IMR-90 (cell line): ENCODE data around the gene OXNAD1. TPM values are rescaled to one million over a fixed set of nuclear protein-coding genes. Genes with fewer than 3 reads are reported as not detected.

ENCODE experiments used
- ATAC-seq: fragments of 200-7000 bp; cut with Tn5 transposase; 2 replicates; pipeline ENCODE4 v1.9.1; 2020; ENCODE audit warnings: low read depth, mild to moderate bottlenecking, moderate library complexity
- BruUV-seq: library from RNA; stranded (reverse); fragments of 400-500 nt; replicated peaks from 2 replicates; lab custom pipeline; 2021; lab: Mats Ljungman, UMichigan
- CTCF ChIA-PET: fragments of 300-600 bp; formaldehyde crosslinking; extraction: SDS; loops from one replicate; lab custom pipeline; 2021; ENCODE audit warnings: antibody characterized with exemption; lab: Yijun Ruan, JAX
- POLR2A ChIA-PET: fragments of 300-600 bp; sonication (Branson Sonifier 250); formaldehyde crosslinking; loops from one replicate; lab custom pipeline; 2022; ENCODE audit warnings: antibody characterized with exemption; ENCODE audit not compliant: unreplicated experiment; lab: Charles Lee
- DNase-seq: peaks from one replicate; pipeline ENCODE4 v3.0.0; 2013
- H2AFZ ChIP-seq: replicated peaks from 2 replicates; pipeline ENCODE3; 2013; ENCODE audit warnings: low read length, mild to moderate bottlenecking; ENCODE audit not compliant: poor library complexity
- H2AK5ac ChIP-seq: 2 replicates; pipeline ENCODE4 v1.6.1; 2013; ENCODE audit warnings: low read depth, low read length, inconsistent platforms
- H2AK9ac ChIP-seq: replicated peaks from 2 replicates; pipeline ENCODE3; 2013; ENCODE audit warnings: mild to moderate bottlenecking, low read depth, low read length, moderate library complexity; ENCODE audit not compliant: poor library complexity
- H2BK120ac ChIP-seq: 2 replicates; pipeline ENCODE4 v1.6.1; 2013; ENCODE audit warnings: low read depth, low read length, inconsistent platforms
- H2BK15ac ChIP-seq: 3 replicates; pipeline ENCODE4 v1.6.1; 2013; ENCODE audit warnings: low read depth, low read length, inconsistent platforms
- H2BK20ac ChIP-seq: 2 replicates; pipeline ENCODE4 v1.6.1; 2013; ENCODE audit warnings: low read depth, mild to moderate bottlenecking, inconsistent platforms, low read length, moderate library complexity
- H2BK5ac ChIP-seq: 2 replicates; pipeline ENCODE4 v1.6.1; 2013; ENCODE audit warnings: mild to moderate bottlenecking, low read depth, low read length, inconsistent platforms; ENCODE audit not compliant: poor library complexity, severe bottlenecking
- H3K14ac ChIP-seq: replicated peaks from 2 replicates; pipeline ENCODE4 v1.6.1; 2013; ENCODE audit warnings: low read depth, low read length, inconsistent platforms
- H3K18ac ChIP-seq: 2 replicates; pipeline ENCODE4 v1.6.1; 2013; ENCODE audit warnings: low read depth, low read length, control low read depth
- H3K23ac ChIP-seq: 2 replicates; pipeline ENCODE4 v1.6.1; 2013; ENCODE audit warnings: low read depth, low read length, inconsistent platforms
- H3K27ac ChIP-seq: 2 replicates; pipeline ENCODE4 v1.5.1; 2013; ENCODE audit warnings: mild to moderate bottlenecking, control low read depth, low read length; ENCODE audit not compliant: insufficient read depth
- H3K27me3 ChIP-seq: 2 replicates; pipeline ENCODE4 v1.6.1; 2013; ENCODE audit warnings: low read length; ENCODE audit not compliant: control insufficient read depth, insufficient read depth
- H3K36me3 ChIP-seq: 2 replicates; pipeline ENCODE4 v1.6.1; 2013; ENCODE audit warnings: low read length, mixed read lengths; ENCODE audit not compliant: control insufficient read depth, insufficient read depth
- H3K4ac ChIP-seq: 2 replicates; pipeline ENCODE4 v1.6.1; 2013; ENCODE audit warnings: low read depth, low read length, inconsistent platforms
- H3K4me1 ChIP-seq: 2 replicates; pipeline ENCODE4 v1.6.1; 2013; ENCODE audit warnings: low read length, mixed read lengths; ENCODE audit not compliant: control insufficient read depth, insufficient read depth
- H3K4me2 ChIP-seq: 2 replicates; pipeline ENCODE4 v1.6.1; 2013; ENCODE audit warnings: low read depth, mild to moderate bottlenecking, control low read depth, low read length, moderate library complexity
- H3K4me3 ChIP-seq: 2 replicates; pipeline ENCODE4 v1.5.1; 2013; ENCODE audit warnings: low read depth, mild to moderate bottlenecking, control low read depth, low read length, moderate library complexity; ENCODE audit not compliant: insufficient read depth
- H3K56ac ChIP-seq: 2 replicates; pipeline ENCODE4 v1.6.1; 2013; ENCODE audit warnings: low read length, inconsistent platforms; ENCODE audit not compliant: insufficient read depth; ENCODE audit errors: extremely low read depth
- H3K79me1 ChIP-seq, 2 experiments: 2 replicates each; pipeline ENCODE4 v1.6.1; 2013; ENCODE audit warnings: low read length in 2 of 2, inconsistent platforms in 1 of 2, low read depth in 1 of 2
- H3K9ac ChIP-seq: 2 replicates; pipeline ENCODE4 v1.6.1; 2013; ENCODE audit warnings: low read depth, low read length, control low read depth
- H3K9me1 ChIP-seq: 2 replicates; pipeline ENCODE4 v1.6.1; 2013; ENCODE audit warnings: low read length, inconsistent platforms; ENCODE audit not compliant: insufficient read depth
- H3K9me3 ChIP-seq: 2 replicates; pipeline ENCODE4 v1.6.1; 2013; ENCODE audit warnings: low read length; ENCODE audit not compliant: control insufficient read depth, insufficient read depth
- H4K20me1 ChIP-seq: 2 replicates; pipeline ENCODE4 v1.6.1; 2013; ENCODE audit warnings: low read length, inconsistent platforms; ENCODE audit not compliant: insufficient read depth
- H4K5ac ChIP-seq: 2 replicates; pipeline ENCODE4 v1.6.1; 2013; ENCODE audit warnings: mild to moderate bottlenecking, low read depth, low read length, control low read depth
- H4K8ac ChIP-seq, 2 experiments: 2 replicates each; pipeline ENCODE4 v1.6.1; 2013; ENCODE audit warnings: low read depth in 2 of 2, low read length in 2 of 2, control low read depth in 1 of 2, inconsistent platforms in 1 of 2
- H4K91ac ChIP-seq: 2 replicates; pipeline ENCODE4 v1.6.1; 2013; ENCODE audit warnings: low read depth, low read length, inconsistent platforms; ENCODE audit not compliant: insufficient read depth
- BHLHE40 ChIP-seq: fragments of 150-350 bp; IDR thresholded peaks from 2 replicates; pipeline ENCODE4 v1.6.1; 2016; ENCODE audit warnings: mild to moderate bottlenecking, low read depth, low read length
- CEBPB ChIP-seq: IDR thresholded peaks from 2 replicates; pipeline ENCODE4 v1.6.1; 2012; ENCODE audit warnings: low read depth, low read length, improper control_type of control experiment
- CHD1 ChIP-seq: IDR thresholded peaks from 2 replicates; pipeline ENCODE4 v1.6.1; 2012; ENCODE audit warnings: low read depth, low read length, improper control_type of control experiment
- FOS ChIP-seq: fragments of 150-350 bp; IDR thresholded peaks from 2 replicates; pipeline ENCODE4 v1.6.1; 2016; ENCODE audit warnings: low read depth, low read length
- MAFK ChIP-seq: IDR thresholded peaks from 2 replicates; pipeline ENCODE4 v1.6.1; 2012; ENCODE audit warnings: low read depth, low read length, improper control_type of control experiment
- MAZ ChIP-seq: IDR thresholded peaks from 2 replicates; pipeline ENCODE4 v1.6.1; 2012; ENCODE audit warnings: low read depth, mild to moderate bottlenecking, low read length, improper control_type of control experiment, moderate library complexity, borderline replicate concordance
- MXI1 ChIP-seq: IDR thresholded peaks from 2 replicates; pipeline ENCODE4 v1.6.1; 2012; ENCODE audit warnings: low read depth, mild to moderate bottlenecking, low read length, moderate library complexity, borderline replicate concordance
- NFE2L2 ChIP-seq: fragments of 150-350 bp; IDR thresholded peaks from 2 replicates; pipeline ENCODE4 v1.6.1; 2016; ENCODE audit warnings: low read depth, mild to moderate bottlenecking, low read length
- POLR2A ChIP-seq: IDR thresholded peaks from 2 replicates; pipeline ENCODE4 v1.6.1; 2012; ENCODE audit warnings: mild to moderate bottlenecking, low read depth, low read length
- RAD21 ChIP-seq: IDR thresholded peaks from 2 replicates; pipeline ENCODE4 v1.6.1; 2012; ENCODE audit warnings: low read length, improper control_type of control experiment
- SMC3 ChIP-seq: fragments of 150-350 bp; IDR thresholded peaks from 2 replicates; pipeline ENCODE4 v1.6.1; 2016; ENCODE audit warnings: low read depth, mild to moderate bottlenecking, antibody characterized with exemption, low read length, moderate library complexity
- WGBS, 2 experiments: methylation state at CpG; one replicate each; pipeline versions ENCODE4 v1.1.5 to v1.1.7; 2013; ENCODE audit warnings: missing lambda C conversion rate in 2 of 2; ENCODE audit not compliant: insufficient read length in 1 of 2; ENCODE audit errors: extremely low coverage in 2 of 2; 5-methylcytosine and 5-hydroxymethylcytosine counted together
- dilution Hi-C: fragments of 300-500 bp; cut with HindIII; formaldehyde crosslinking; loops from one replicate; pipeline ENCODE4 v1.14.3; 2018; ENCODE audit warnings: low sequenced_read_pairs; ENCODE audit not compliant: unreplicated experiment
- in situ Hi-C: fragments of 300-500 bp; cut with MboI; formaldehyde crosslinking; loops from 3 replicates; pipeline ENCODE4 v1.14.3; 2019; ENCODE audit warnings: low sequenced_read_pairs, inconsistent platforms, mixed read lengths
- intact Hi-C: fragments of 100-400 bp; cut with micrococcal nuclease; formaldehyde crosslinking; loops from 2 replicates; pipeline ENCODE4 v1.10.0; 2022
- polyA plus RNA-seq, 3 experiments: library from polyadenylated mRNA; depleted of rRNA; stranded (reverse); fragments of >200 nt; gene quantifications; 2 replicates each; pipeline ENCODE4 v1.2.3, GENCODE V29; 2012; ENCODE audit warnings: low replicate concordance in 1 of 3
- total RNA-seq: library from RNA; depleted of rRNA; stranded (reverse); fragments of >200 nt; gene quantifications from 2 replicates; pipeline ENCODE4 v1.2.3, GENCODE V29; 2012
- TF ChIP-seq, protein P1 (sequence below): fragments of 150-350 bp; IDR thresholded peaks from 2 replicates; pipeline ENCODE4 v1.6.1; 2017; ENCODE audit warnings: mild to moderate bottlenecking, antibody characterized with exemption, low read length, low read depth
- TF ChIP-seq, protein P2 (sequence below): conservative IDR thresholded peaks from 2 replicates; pipeline ENCODE4 v1.5.1; 2012; ENCODE audit warnings: mild to moderate bottlenecking, low read depth, low read length, improper control_type of control experiment
- TF ChIP-seq, protein P3 (sequence below): fragments of 150-350 bp; IDR thresholded peaks from 2 replicates; pipeline ENCODE4 v1.6.1; 2016; ENCODE audit warnings: low read depth, mild to moderate bottlenecking, low read length, moderate library complexity, borderline replicate concordance

OXNAD1 gene
- total and polyA plus RNA-seq, 2 of the 4 experiments (the other 2 are of a cell fraction) = 6.2 to 11.3 TPM

DNA sequence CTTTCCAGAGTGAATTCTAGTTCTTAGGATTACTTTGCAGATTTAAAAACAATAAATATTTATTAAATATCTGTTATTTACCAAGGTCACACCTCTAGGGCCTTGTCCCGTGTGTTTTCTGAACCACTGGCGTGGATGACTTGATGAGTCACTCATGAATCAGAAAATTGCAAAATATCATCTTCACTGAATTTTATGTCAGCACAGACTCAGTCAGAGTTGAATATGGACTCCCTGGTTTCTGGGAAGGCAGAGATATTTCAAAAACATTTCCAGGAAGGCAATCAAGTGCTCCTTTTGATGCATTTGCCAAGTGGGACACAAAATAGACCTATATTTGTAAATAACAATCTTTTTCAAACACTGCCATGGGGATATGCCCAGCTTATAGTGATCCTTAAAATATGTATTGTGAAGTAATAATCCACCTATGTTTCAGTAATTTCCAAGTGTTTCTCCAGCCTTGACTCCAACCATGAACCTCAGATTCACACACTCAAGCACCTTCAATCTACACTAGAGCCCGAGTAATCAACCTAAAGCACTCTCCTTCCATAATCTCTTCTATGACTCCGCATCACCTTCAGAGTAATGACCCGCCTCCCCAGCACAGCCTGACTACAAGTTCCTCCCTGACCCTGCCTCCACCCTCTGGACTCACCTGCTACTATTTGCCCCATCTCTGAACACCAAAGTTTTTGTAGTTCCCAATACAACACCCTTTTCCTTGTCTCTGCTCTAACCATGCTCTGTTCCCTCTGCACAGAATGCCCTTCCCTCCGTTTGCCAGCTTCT lies 24.6 kb upstream of the OXNAD1 start:
- Histone ChIP-seq H3K9ac (no peak overlapping the region), H3K4ac (peak overlapping the region; percentile 58), H3K56ac (no peak overlapping the region), H2BK5ac (peak overlapping the region; percentile 60), H3K79me1 (no peaks in the 10 kb centered on the region), H4K20me1 (no peaks in the 10 kb centered on the region), H3K27me3 (no peaks in the 10 kb centered on the region), H3K14ac (peak overlapping the region; percentile 25), H4K91ac (peak overlapping the region; percentile 50), H3K4me1 (peaks cover 18% of the 10 kb centered on the region), H2AFZ (no peak overlapping the region), H2BK120ac (peak overlapping the region; percentile 37; the same call in 1 of the 2 replicates), H3K9me1 (peaks cover 21% of the 10 kb centered on the region), H3K9me3 (no peaks in the 10 kb centered on the region), H3K4me3 (no peak overlapping the region), H3K27ac (peak overlapping the region; percentile 76; the same call in 1 of the 2 replicates), H4K8ac (peak overlapping the region; percentile 24 to 73; a peak in 2 of 4 replicates), H4K5ac (peak overlapping the region; percentile 27), H3K36me3 (no peaks in the 10 kb centered on the region), H2BK20ac (peak overlapping the region; percentile 41; the same call in 1 of the 2 replicates), H3K23ac (no peak overlapping the region), H2AK9ac (no peak overlapping the region), H2AK5ac (peak overlapping the region; percentile 63; the same call in 1 of the 2 replicates), H2BK15ac (peak overlapping the region; percentile 15; the same call in 1 of the 3 replicates), H3K4me2 (no peak overlapping the region), H3K18ac (peak overlapping the region; percentile 42)
- in situ Hi-C loops (loop anchor here (5.0 to 25.0 kb wide), 3 partner anchors 58 to 603 kb away; no protein-coding TSS in a partner anchor), intact Hi-C loops (loop anchor here (2.0 to 10.0 kb wide), 2 partner anchors 58 to 606 kb away; no protein-coding TSS in a partner anchor), dilution Hi-C loops (no loop called here)
- POLR2A ChIA-PET = no interaction called here
- 83% methylated on average over 3 of the region's 6 CpGs; no CpG with 5 or more reads in 1 of the 2 experiments for WGBS, 2 experiments
- DNase-seq (peak; percentile 81), ATAC-seq (peak; percentile 62)
- no TSS peak for BruUV-seq
- CTCF ChIA-PET = no interaction called here
- peak; percentile 93 for TF ChIP-seq FOS
- TF ChIP-seq, protein P1, sequence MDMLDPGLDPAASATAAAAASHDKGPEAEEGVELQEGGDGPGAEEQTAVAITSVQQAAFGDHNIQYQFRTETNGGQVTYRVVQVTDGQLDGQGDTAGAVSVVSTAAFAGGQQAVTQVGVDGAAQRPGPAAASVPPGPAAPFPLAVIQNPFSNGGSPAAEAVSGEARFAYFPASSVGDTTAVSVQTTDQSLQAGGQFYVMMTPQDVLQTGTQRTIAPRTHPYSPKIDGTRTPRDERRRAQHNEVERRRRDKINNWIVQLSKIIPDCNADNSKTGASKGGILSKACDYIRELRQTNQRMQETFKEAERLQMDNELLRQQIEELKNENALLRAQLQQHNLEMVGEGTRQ = no peak
- no peak for TF ChIP-seq CHD1
- no peak for TF ChIP-seq NFE2L2
- no peak for TF ChIP-seq MAFK
- TF ChIP-seq, protein P2, sequence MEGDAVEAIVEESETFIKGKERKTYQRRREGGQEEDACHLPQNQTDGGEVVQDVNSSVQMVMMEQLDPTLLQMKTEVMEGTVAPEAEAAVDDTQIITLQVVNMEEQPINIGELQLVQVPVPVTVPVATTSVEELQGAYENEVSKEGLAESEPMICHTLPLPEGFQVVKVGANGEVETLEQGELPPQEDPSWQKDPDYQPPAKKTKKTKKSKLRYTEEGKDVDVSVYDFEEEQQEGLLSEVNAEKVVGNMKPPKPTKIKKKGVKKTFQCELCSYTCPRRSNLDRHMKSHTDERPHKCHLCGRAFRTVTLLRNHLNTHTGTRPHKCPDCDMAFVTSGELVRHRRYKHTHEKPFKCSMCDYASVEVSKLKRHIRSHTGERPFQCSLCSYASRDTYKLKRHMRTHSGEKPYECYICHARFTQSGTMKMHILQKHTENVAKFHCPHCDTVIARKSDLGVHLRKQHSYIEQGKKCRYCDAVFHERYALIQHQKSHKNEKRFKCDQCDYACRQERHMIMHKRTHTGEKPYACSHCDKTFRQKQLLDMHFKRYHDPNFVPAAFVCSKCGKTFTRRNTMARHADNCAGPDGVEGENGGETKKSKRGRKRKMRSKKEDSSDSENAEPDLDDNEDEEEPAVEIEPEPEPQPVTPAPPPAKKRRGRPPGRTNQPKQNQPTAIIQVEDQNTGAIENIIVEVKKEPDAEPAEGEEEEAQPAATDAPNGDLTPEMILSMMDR = no peak
- no peak for TF ChIP-seq RAD21
- TF ChIP-seq BHLHE40 = peak; percentile 88
- TF ChIP-seq CEBPB = peak; percentile 94
- TF ChIP-seq, protein P3, sequence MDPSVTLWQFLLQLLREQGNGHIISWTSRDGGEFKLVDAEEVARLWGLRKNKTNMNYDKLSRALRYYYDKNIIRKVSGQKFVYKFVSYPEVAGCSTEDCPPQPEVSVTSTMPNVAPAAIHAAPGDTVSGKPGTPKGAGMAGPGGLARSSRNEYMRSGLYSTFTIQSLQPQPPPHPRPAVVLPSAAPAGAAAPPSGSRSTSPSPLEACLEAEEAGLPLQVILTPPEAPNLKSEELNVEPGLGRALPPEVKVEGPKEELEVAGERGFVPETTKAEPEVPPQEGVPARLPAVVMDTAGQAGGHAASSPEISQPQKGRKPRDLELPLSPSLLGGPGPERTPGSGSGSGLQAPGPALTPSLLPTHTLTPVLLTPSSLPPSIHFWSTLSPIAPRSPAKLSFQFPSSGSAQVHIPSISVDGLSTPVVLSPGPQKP = no peak
- no peak for TF ChIP-seq MAZ
- TF ChIP-seq SMC3 = no peak
- no peak for TF ChIP-seq POLR2A
- TF ChIP-seq MXI1 = no peak
